OCI-LY3 (cell line): Measurements from ENCODE around the gene PTPRC.

Experiments
- H2AFZ ChIP-seq: fragments of 200-600, 300-600 bp; shearing (Covaris generic); 2 replicates; pipeline ENCODE4 v1.6.0; 2014; ENCODE audit warnings: antibody characterized with exemption, low read depth, low read length
- H3K27ac ChIP-seq: fragments of 200-600, 300-600 bp; sonication (generic); 2 replicates; pipeline ENCODE4 v1.5.1; 2014; ENCODE audit warnings: mild to moderate bottlenecking, low read length, moderate library complexity, mixed read lengths
- H3K27me3 ChIP-seq: fragments of 200-600, 300-600 bp; sonication (generic); 2 replicates; pipeline ENCODE4 v1.6.1; 2014; ENCODE audit warnings: low read depth, low read length, mixed read lengths
- H3K36me3 ChIP-seq: fragments of 200-600, 300-600 bp; sonication (generic); replicated peaks from 2 replicates; pipeline ENCODE3; 2014; ENCODE audit warnings: low read depth, low read length, mixed read lengths
- H3K4me1 ChIP-seq: fragments of 300-600, 200-600 bp; sonication (generic); 2 replicates; pipeline ENCODE4 v1.6.1; 2014; ENCODE audit warnings: low read length, mixed read lengths
- H3K4me2 ChIP-seq: fragments of 200-600, 300-600 bp; sonication (generic); 2 replicates; pipeline ENCODE4 v1.6.1; 2014; ENCODE audit warnings: low read length, mixed read lengths
- H3K4me3 ChIP-seq: fragments of 300-600, 200-600 bp; sonication (generic); 2 replicates; pipeline ENCODE4 v1.5.1; 2014; ENCODE audit warnings: antibody characterized with exemption, mild to moderate bottlenecking, low read length, moderate library complexity
- H3K79me2 ChIP-seq: fragments of 300-600, 200-600 bp; shearing (Covaris generic); 2 replicates; pipeline ENCODE4 v1.6.1; 2014; ENCODE audit warnings: mild to moderate bottlenecking, low read length, mixed read lengths
- H3K9ac ChIP-seq: fragments of 300-600, 200-600 bp; shearing (Covaris generic); 2 replicates; pipeline ENCODE4 v1.6.0; 2014; ENCODE audit warnings: mild to moderate bottlenecking, low read length, moderate library complexity
- H3K9me3 ChIP-seq: fragments of 200-600, 300-600 bp; shearing (Covaris generic); 2 replicates; pipeline ENCODE4 v1.6.1; 2014; ENCODE audit warnings: low read length, mixed read lengths; ENCODE audit not compliant: insufficient read depth
- H4K20me1 ChIP-seq: fragments of 200-600, 300-600 bp; sonication (generic); 2 replicates; pipeline ENCODE4 v1.6.1; 2016; ENCODE audit warnings: low read length, mixed read lengths; ENCODE audit not compliant: insufficient read depth
- EZH2phosphoT487 ChIP-seq: fragments of 200-600 bp; shearing (Covaris generic); IDR thresholded peaks from 2 replicates; pipeline ENCODE4 v1.6.1; 2018; ENCODE audit warnings: antibody characterized with exemption, mixed run types, low read depth
- TF ChIP-seq, protein P1 (sequence below): fragments of 200-600, 300-600 bp; sonication (generic); IDR thresholded peaks from 2 replicates; pipeline ENCODE4 v1.5.1; 2014; ENCODE audit warnings: antibody characterized with exemption, low read length, low read depth

Gene PTPRC

DNA sequence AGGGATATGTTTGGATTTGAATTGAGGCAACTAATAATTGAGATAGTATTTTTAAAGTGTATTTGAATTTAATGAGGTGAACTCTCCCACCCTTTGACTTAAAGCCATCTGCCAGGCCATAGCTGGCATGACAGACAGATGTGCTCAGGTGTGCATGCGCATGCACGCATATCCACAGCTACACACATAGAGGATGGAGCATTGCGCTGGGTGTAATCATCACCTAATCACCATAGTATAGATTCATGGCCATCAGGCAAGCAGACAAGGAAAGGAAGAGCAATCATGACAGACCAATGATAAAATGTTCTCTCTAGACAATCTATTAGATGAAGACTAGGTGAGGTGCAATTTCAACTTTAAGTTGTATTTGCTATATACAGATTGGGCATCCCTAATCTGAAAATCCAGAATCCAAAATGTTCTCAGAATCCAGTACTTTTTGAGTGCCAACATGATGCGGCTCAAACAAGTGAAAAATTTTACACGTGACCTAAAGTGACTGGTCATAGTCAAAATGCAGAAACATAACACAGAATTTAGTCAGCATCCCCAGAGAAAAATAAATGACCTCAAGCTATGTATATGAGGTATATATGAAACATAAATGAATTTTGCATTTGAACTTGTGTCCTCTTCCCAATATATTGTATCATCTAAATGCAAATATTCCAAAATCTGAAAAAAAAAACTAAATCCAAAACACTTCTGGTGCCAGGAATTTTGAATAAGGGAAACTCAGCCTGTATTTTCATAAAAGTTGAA lies 70.1 kb downstream of the PTPRC start:
- Histone ChIP-seq H3K27me3 (no peaks in the 10 kb centered on the region), H3K36me3 (peaks cover 23% of the 10 kb centered on the region), H3K4me3 (no peak overlapping the region), H2AFZ (no peak overlapping the region), H3K79me2 (no peaks in the 10 kb centered on the region), H3K4me2 (no peak overlapping the region), H3K9ac (no peak overlapping the region), H4K20me1 (no peaks in the 10 kb centered on the region), H3K4me1 (peaks cover 13% of the 10 kb centered on the region), H3K9me3 (no peaks in the 10 kb centered on the region), H3K27ac (no peak overlapping the region)
- TF ChIP-seq, protein P1, sequence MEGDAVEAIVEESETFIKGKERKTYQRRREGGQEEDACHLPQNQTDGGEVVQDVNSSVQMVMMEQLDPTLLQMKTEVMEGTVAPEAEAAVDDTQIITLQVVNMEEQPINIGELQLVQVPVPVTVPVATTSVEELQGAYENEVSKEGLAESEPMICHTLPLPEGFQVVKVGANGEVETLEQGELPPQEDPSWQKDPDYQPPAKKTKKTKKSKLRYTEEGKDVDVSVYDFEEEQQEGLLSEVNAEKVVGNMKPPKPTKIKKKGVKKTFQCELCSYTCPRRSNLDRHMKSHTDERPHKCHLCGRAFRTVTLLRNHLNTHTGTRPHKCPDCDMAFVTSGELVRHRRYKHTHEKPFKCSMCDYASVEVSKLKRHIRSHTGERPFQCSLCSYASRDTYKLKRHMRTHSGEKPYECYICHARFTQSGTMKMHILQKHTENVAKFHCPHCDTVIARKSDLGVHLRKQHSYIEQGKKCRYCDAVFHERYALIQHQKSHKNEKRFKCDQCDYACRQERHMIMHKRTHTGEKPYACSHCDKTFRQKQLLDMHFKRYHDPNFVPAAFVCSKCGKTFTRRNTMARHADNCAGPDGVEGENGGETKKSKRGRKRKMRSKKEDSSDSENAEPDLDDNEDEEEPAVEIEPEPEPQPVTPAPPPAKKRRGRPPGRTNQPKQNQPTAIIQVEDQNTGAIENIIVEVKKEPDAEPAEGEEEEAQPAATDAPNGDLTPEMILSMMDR: no peak
- no peak for TF ChIP-seq EZH2phosphoT487

DNA sequence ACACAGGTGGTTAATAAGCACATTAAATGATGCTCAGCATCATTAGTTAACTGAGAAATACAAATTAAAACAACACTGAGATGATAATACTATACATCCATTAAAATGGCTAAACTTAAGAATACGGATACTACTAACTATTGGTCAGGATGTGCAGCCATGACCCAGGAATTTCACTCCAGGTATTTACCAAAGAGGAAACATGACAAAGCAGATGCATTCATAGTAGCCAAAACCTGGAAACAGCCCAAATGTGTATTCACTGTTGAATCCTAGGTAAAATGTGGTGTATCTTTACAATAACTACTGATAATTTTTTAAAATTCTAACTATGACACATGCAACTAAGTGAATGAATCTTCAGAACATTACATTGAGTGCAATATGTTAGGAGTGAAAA lies 73.0 kb downstream of the PTPRC start:
- Histone ChIP-seq H3K36me3 (peaks cover 29% of the 10 kb centered on the region), H3K9me3 (no peaks in the 10 kb centered on the region), H2AFZ (no peak overlapping the region), H3K4me1 (peaks cover 13% of the 10 kb centered on the region), H3K79me2 (no peaks in the 10 kb centered on the region), H3K4me3 (no peak overlapping the region), H3K27ac (no peak overlapping the region), H3K9ac (no peak overlapping the region), H3K4me2 (no peak overlapping the region), H3K27me3 (no peaks in the 10 kb centered on the region), H4K20me1 (no peaks in the 10 kb centered on the region)
- TF ChIP-seq EZH2phosphoT487: no peak
- TF ChIP-seq, protein P1: no peak

DNA sequence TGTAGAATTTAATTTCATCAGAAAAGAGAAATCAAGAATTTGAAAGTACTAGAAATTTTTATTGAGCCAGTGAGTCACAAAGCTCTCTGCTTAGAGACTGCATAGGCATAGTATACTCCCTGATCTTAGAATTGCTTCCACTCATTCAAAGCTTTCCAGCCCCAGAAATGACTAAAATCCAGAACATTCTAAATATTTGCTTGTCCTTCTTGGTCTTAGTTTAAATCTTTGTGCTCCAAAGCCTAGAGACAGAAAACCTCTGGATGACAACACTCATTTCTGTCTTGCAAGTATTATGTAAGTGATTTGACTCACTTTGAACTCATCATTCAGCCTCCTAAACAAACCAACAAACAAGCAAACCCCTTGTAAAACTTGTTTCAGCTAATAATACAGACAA lies 74.2 kb downstream of the PTPRC start:
- peaks cover 39% of the 10 kb centered on the region for H3K36me3 ChIP-seq
- peaks cover 13% of the 10 kb centered on the region for H3K4me1 ChIP-seq
- H4K20me1 ChIP-seq: no peaks in the 10 kb centered on the region
- no peaks in the 10 kb centered on the region for H3K79me2 ChIP-seq
- TF ChIP-seq EZH2phosphoT487: no peak
- no peak overlapping the region for H3K9ac ChIP-seq
- H3K4me2 ChIP-seq: peak overlapping the region; percentile 8; the same call in 1 of the 2 replicates
- H3K4me3 ChIP-seq: no peak overlapping the region
- peak overlapping the region; percentile 16; the same call in 1 of the 2 replicates for H3K27ac ChIP-seq
- H3K9me3 ChIP-seq: no peaks in the 10 kb centered on the region
- no peak overlapping the region for H2AFZ ChIP-seq
- H3K27me3 ChIP-seq: no peaks in the 10 kb centered on the region

DNA sequence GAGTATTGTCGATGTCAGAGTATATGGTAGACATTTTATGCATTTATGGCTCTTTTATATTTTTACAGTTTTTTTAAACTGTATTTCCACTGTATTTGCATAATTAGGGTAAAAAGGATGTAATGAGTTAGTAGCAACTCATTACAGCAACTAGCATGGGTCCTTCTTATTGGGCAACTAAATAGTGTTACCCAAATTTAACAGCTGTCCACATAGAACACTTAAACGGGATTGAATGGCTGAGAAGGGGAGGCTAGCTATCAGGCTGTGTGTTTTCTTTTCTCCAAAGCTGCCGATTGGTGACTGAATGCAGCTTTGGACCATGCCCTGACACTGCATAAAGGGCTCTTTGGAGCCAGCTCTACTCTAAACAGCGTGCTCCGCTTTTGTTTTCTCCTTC lies 75.4 kb downstream of the PTPRC start:
- Histone ChIP-seq H3K27me3 (no peaks in the 10 kb centered on the region), H3K4me1 (peaks cover 13% of the 10 kb centered on the region), H3K4me3 (no peak overlapping the region), H2AFZ (no peak overlapping the region), H3K79me2 (no peaks in the 10 kb centered on the region), H3K9ac (no peak overlapping the region), H3K27ac (no peak overlapping the region), H4K20me1 (no peaks in the 10 kb centered on the region), H3K9me3 (no peaks in the 10 kb centered on the region), H3K36me3 (peaks cover 41% of the 10 kb centered on the region), H3K4me2 (no peak overlapping the region)
- TF ChIP-seq, protein P1: no peak
- no peak for TF ChIP-seq EZH2phosphoT487
